Neural cell (in vitro differentiated cells): ENCODE measurements around the gene KRT80. TPM values are rescaled to one million over a fixed set of nuclear protein-coding genes. Genes with fewer than 3 reads are reported as not detected.

ENCODE experiments used
- H2AFZ ChIP-seq: fragments of 200-600, 300-800 bp; sonication (generic), shearing (Covaris generic); 2 replicates; pipeline ENCODE4 v1.6.0; 2014; ENCODE audit warnings: low read depth, mild to moderate bottlenecking, antibody characterized with exemption, low read length, moderate library complexity
- H3F3A ChIP-seq: fragments of 200-600 bp; shearing (Covaris generic); 2 replicates; pipeline ENCODE4 v1.6.1; 2016; ENCODE audit warnings: mild to moderate bottlenecking, moderate library complexity, mixed read lengths, antibody characterized with exemption, low read length; ENCODE audit not compliant: insufficient read depth, poor library complexity, severe bottlenecking
- H3K27ac ChIP-seq: fragments of 200-600, 300-800 bp; sonication (generic), shearing (Covaris generic); 2 replicates; pipeline ENCODE4 v1.5.1; 2014; ENCODE audit warnings: mild to moderate bottlenecking, low read length, moderate library complexity
- H3K27me3 ChIP-seq: fragments of 300-800, 200-600 bp; sonication (generic), shearing (Covaris generic); 2 replicates; pipeline ENCODE4 v1.6.0; 2014; ENCODE audit warnings: mild to moderate bottlenecking, low read depth, low read length, moderate library complexity; ENCODE audit not compliant: insufficient read depth
- H3K36me3 ChIP-seq: fragments of 300-800, 200-600 bp; sonication (generic), shearing (Covaris generic); 2 replicates; pipeline ENCODE4 v1.5.1; 2014; ENCODE audit warnings: mild to moderate bottlenecking, antibody characterized with exemption, low read length, moderate library complexity; ENCODE audit not compliant: insufficient read depth
- H3K4me2 ChIP-seq: fragments of 300-800, 200-600 bp; sonication (generic), shearing (Covaris generic); 2 replicates; pipeline ENCODE4 v1.6.0; 2014; ENCODE audit warnings: mild to moderate bottlenecking, low read length
- H3K4me3 ChIP-seq: fragments of 300-800, 200-600 bp; sonication (generic), shearing (Covaris generic); 2 replicates; pipeline ENCODE4 v1.5.1; 2014; ENCODE audit warnings: mild to moderate bottlenecking, low read length, moderate library complexity
- H3K79me2 ChIP-seq: fragments of 200-600 bp; shearing (Covaris generic); replicated peaks from 2 replicates; pipeline ENCODE4 v1.6.0; 2014; ENCODE audit warnings: mild to moderate bottlenecking, low read length, moderate library complexity; ENCODE audit not compliant: insufficient read depth
- H3K9ac ChIP-seq: fragments of 300-800, 200-600 bp; sonication (generic), shearing (Covaris generic); 2 replicates; pipeline ENCODE4 v1.6.1; 2016; ENCODE audit warnings: mild to moderate bottlenecking, low read length, mixed read lengths
- H3K9me2 ChIP-seq: fragments of 200-600 bp; shearing (Covaris generic); 2 replicates; pipeline ENCODE4 v1.6.1; 2016; ENCODE audit warnings: mild to moderate bottlenecking, low read length, mixed read lengths; ENCODE audit not compliant: insufficient read depth
- H3K9me3 ChIP-seq: fragments of 200-600, 300-800 bp; sonication (generic), shearing (Covaris generic); 2 replicates; pipeline ENCODE4 v1.6.1; 2016; ENCODE audit warnings: mild to moderate bottlenecking, mixed run types, low read length, moderate library complexity, mixed read lengths
- H4K20me1 ChIP-seq: fragments of 200-600 bp; shearing (Covaris generic); 2 replicates; pipeline ENCODE4 v1.6.1; 2016; ENCODE audit warnings: mild to moderate bottlenecking, mixed run types; ENCODE audit not compliant: insufficient read depth
- EP300 ChIP-seq: fragments of 450-650 bp; conservative IDR thresholded peaks from 2 replicates; pipeline ENCODE4 v1.6.1; 2014; ENCODE audit warnings: antibody characterized with exemption, mild to moderate bottlenecking, moderate library complexity; ENCODE audit not compliant: poor library complexity, severe bottlenecking
- EZH2 ChIP-seq: fragments of 200-600, 300-800 bp; shearing (Covaris generic), sonication (generic); IDR thresholded peaks from 2 replicates; pipeline ENCODE4 v1.6.1; 2014; ENCODE audit warnings: antibody characterized with exemption, low read length, borderline replicate concordance, mild to moderate bottlenecking; ENCODE audit not compliant: insufficient read depth, poor library complexity, severe bottlenecking
- MXI1 ChIP-seq: fragments of 450-650 bp; conservative IDR thresholded peaks from 2 replicates; pipeline ENCODE4 v1.6.1; 2014; ENCODE audit warnings: antibody characterized with exemption, mild to moderate bottlenecking; ENCODE audit not compliant: poor library complexity, severe bottlenecking
- POLR2AphosphoS5 ChIP-seq: IDR thresholded peaks from 2 replicates; pipeline ENCODE4 v1.6.1; 2012
- RAD21 ChIP-seq: fragments of 450-650 bp; conservative IDR thresholded peaks from 2 replicates; pipeline ENCODE4 v1.6.1; 2014; ENCODE audit warnings: antibody characterized with exemption, mild to moderate bottlenecking, moderate library complexity
- SMC3 ChIP-seq: fragments of 450-650 bp; conservative IDR thresholded peaks from 2 replicates; pipeline ENCODE4 v1.6.1; 2014; ENCODE audit warnings: antibody characterized with exemption, mild to moderate bottlenecking, moderate library complexity; ENCODE audit not compliant: poor library complexity
- TAF1 ChIP-seq: IDR thresholded peaks from 2 replicates; pipeline ENCODE4 v1.6.1; 2012; ENCODE audit warnings: low read depth
- polyA plus RNA-seq: library from polyadenylated mRNA; depleted of rRNA; stranded (reverse); fragments of >200 nt; gene quantifications from 2 replicates; pipeline ENCODE4 v1.2.3, GENCODE V29; 2014
- TF ChIP-seq, protein P1 (sequence below): fragments of 450-650 bp; IDR thresholded peaks from 2 replicates; pipeline ENCODE4 v1.5.1; 2014; ENCODE audit warnings: antibody characterized with exemption, mild to moderate bottlenecking, moderate library complexity; ENCODE audit not compliant: poor library complexity, severe bottlenecking
- TF ChIP-seq, protein P2 (sequence below): IDR thresholded peaks from 2 replicates; pipeline ENCODE4 v1.6.1; 2012; ENCODE audit warnings: borderline replicate concordance

KRT80 gene
- polyA plus RNA-seq, 1 donor from 2014 or later = not detected

DNA sequence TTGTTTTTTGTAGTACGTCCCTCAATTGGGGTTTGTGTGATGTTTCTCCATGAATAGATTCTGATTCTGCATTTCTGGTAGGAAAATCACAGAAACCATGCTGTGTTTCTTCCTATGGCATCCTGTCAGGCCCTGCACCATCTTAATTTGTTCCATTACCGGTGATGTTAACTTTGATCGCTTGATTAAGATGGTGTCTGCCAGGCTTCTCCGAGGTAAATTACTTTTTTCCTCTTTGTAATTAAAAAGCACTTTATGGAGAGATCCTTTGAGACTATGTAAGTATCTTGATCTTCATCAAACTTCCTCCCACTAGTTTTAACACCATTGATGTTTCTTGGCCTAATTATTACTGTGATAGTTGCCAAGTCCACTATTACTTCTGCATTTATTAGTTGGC, 26.2 kb upstream of the KRT80 start:
- Histone ChIP-seq H3K9me2 (no peaks in the 10 kb centered on the region), H3K9ac (no peak overlapping the region), H3F3A (no peaks in the 10 kb centered on the region), H3K27me3 (no peaks in the 10 kb centered on the region), H3K4me3 (no peak overlapping the region), H4K20me1 (no peaks in the 10 kb centered on the region), H2AFZ (no peak overlapping the region), H3K4me2 (no peak overlapping the region), H3K79me2 (no peaks in the 10 kb centered on the region), H3K27ac (no peak overlapping the region), H3K9me3 (no peaks in the 10 kb centered on the region), H3K36me3 (no peaks in the 10 kb centered on the region)
- TF ChIP-seq TAF1 (no peak), POLR2AphosphoS5 (no peak), MXI1 (no peak), RAD21 (no peak), SMC3 (no peak)

DNA sequence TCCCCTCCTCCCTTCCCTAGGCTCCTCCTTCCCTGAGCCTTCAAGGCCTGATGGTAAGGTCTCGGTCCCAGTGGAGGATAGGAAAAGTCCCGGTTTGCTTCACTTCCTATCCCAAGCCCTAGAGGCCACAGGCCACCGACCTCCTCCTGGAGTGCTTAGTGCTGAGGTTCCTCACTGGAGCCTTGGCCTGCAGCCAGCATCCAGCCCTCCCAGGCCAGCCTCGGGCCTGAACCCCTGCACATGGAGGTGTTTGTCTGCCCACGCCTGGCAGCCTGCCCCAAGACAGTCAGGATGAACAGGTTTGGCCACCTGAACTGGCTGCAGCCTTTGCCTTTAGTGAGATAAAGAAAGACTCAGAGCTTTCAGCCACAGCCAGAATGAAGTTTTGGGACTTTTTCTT, 25.4 kb upstream of the KRT80 start:
- Histone ChIP-seq H3K4me2 (no peak overlapping the region), H3K27me3 (no peaks in the 10 kb centered on the region), H3K79me2 (no peaks in the 10 kb centered on the region), H3K9ac (no peak overlapping the region), H3F3A (no peaks in the 10 kb centered on the region), H3K36me3 (no peaks in the 10 kb centered on the region), H4K20me1 (no peaks in the 10 kb centered on the region), H2AFZ (no peak overlapping the region), H3K4me3 (no peak overlapping the region), H3K9me2 (no peaks in the 10 kb centered on the region), H3K27ac (no peak overlapping the region), H3K9me3 (no peaks in the 10 kb centered on the region)
- TF ChIP-seq, protein P1, sequence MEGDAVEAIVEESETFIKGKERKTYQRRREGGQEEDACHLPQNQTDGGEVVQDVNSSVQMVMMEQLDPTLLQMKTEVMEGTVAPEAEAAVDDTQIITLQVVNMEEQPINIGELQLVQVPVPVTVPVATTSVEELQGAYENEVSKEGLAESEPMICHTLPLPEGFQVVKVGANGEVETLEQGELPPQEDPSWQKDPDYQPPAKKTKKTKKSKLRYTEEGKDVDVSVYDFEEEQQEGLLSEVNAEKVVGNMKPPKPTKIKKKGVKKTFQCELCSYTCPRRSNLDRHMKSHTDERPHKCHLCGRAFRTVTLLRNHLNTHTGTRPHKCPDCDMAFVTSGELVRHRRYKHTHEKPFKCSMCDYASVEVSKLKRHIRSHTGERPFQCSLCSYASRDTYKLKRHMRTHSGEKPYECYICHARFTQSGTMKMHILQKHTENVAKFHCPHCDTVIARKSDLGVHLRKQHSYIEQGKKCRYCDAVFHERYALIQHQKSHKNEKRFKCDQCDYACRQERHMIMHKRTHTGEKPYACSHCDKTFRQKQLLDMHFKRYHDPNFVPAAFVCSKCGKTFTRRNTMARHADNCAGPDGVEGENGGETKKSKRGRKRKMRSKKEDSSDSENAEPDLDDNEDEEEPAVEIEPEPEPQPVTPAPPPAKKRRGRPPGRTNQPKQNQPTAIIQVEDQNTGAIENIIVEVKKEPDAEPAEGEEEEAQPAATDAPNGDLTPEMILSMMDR = no peak
- TF ChIP-seq MXI1 (no peak), SMC3 (no peak), EP300 (no peak), RAD21 (no peak), TAF1 (no peak), EZH2 (no peak), POLR2AphosphoS5 (no peak)
- TF ChIP-seq, protein P2, sequence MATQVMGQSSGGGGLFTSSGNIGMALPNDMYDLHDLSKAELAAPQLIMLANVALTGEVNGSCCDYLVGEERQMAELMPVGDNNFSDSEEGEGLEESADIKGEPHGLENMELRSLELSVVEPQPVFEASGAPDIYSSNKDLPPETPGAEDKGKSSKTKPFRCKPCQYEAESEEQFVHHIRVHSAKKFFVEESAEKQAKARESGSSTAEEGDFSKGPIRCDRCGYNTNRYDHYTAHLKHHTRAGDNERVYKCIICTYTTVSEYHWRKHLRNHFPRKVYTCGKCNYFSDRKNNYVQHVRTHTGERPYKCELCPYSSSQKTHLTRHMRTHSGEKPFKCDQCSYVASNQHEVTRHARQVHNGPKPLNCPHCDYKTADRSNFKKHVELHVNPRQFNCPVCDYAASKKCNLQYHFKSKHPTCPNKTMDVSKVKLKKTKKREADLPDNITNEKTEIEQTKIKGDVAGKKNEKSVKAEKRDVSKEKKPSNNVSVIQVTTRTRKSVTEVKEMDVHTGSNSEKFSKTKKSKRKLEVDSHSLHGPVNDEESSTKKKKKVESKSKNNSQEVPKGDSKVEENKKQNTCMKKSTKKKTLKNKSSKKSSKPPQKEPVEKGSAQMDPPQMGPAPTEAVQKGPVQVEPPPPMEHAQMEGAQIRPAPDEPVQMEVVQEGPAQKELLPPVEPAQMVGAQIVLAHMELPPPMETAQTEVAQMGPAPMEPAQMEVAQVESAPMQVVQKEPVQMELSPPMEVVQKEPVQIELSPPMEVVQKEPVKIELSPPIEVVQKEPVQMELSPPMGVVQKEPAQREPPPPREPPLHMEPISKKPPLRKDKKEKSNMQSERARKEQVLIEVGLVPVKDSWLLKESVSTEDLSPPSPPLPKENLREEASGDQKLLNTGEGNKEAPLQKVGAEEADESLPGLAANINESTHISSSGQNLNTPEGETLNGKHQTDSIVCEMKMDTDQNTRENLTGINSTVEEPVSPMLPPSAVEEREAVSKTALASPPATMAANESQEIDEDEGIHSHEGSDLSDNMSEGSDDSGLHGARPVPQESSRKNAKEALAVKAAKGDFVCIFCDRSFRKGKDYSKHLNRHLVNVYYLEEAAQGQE = no peak

DNA sequence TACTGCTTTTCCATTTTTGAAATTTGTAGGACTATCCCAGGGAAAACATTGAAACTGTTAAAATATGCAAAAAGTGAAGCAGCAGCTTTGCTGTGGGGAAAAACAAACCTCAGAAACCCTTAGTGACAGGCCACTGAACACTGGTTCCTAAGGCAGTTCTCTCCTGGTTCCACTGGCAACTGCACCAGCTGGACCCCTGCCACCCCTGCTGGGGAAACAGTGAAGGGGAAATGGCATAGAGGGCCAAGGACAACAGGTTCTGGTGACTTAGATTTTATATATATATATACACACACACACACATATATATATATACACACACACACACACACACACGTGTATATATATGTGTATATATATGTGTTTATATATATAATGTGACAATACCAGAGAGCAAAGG, 25.0 kb upstream of the KRT80 start:
- Histone ChIP-seq H3K4me3 (no peak overlapping the region), H3K9me2 (no peaks in the 10 kb centered on the region), H3K9ac (no peak overlapping the region), H3K27ac (no peak overlapping the region), H2AFZ (no peak overlapping the region), H3F3A (no peaks in the 10 kb centered on the region), H3K4me2 (no peak overlapping the region), H3K79me2 (no peaks in the 10 kb centered on the region), H3K27me3 (no peaks in the 10 kb centered on the region), H3K36me3 (no peaks in the 10 kb centered on the region), H4K20me1 (no peaks in the 10 kb centered on the region), H3K9me3 (no peaks in the 10 kb centered on the region)
- TF ChIP-seq EZH2 (no peak), POLR2AphosphoS5 (no peak), SMC3 (no peak), MXI1 (no peak), RAD21 (no peak), TAF1 (no peak), EP300 (no peak)
- TF ChIP-seq, protein P2 = no peak
- TF ChIP-seq, protein P1 = no peak
